RCC 7860 (cell line): Measurements from ENCODE around the gene ITSN2.
"Not testable (repeated sequence)": the region's sequence is repeated elsewhere in the genome, so short reads cannot be mapped to it uniquely, and the experiment has no call there.

Source experiments
- DNase-seq: peaks from one replicate; pipeline ENCODE4 v3.0.0-alpha.2; 2015; ENCODE audit warnings: low spot score
- FAIRE-seq: peaks from 2 replicates; lab custom pipeline; 2012; peaks lifted over from hg19 to GRCh38; lab: Jason Lieb, UNC

The ITSN2 gene

DNA sequence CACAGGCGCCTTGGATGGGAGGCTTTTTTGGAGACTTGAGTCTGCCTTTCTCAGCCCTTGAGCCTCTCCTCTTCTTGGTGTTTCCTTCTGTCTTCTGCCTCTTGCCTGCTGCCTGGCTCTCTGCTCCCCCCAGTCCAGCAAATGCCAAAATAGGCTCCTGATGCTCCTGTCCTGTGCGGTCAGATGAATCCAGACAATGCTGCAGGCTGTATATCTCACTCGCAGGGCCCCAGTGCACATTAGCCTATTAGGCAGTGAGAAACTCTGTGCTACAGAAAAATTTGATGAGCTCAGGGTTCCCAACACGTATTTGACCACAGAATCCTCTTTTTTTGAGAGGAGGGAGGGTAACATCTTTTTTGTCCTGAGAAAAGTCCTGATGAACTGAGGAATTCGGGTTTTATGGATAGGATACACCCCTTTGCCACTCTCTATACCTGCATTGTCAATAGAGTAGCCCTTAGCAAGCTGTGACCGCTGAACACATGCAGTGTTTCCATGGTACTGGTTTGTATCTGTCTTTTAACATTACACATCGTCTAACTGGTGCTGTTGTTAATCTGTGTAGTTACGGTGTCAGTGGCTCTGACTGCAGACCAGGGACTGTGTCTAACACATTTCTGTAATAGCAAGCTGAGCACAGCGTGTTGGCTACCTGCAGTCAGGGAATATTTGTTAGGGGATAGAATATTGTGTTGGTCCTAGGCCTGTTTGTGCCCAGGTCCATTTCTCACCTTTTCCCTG is 134.7 kb downstream of the ITSN2 start:
- no peak for FAIRE-seq

GRCh38 chr2:24222946-24223345 is 137.4 kb downstream of the ITSN2 start:
- no peak for FAIRE-seq
- DNase-seq: no peak

More for the DNA sequence above, 134.7 kb downstream of the ITSN2 start:
- no peak for DNase-seq

GRCh38 chr2:24221343-24222050 is 138.8 kb downstream of the ITSN2 start:
- DNase-seq (no peak), FAIRE-seq (no peak)

GRCh38 chr2:24220554-24221291 is 139.6 kb downstream of the ITSN2 start:
- FAIRE-seq: no peak
- no peak for DNase-seq

- no peak for FAIRE-seq
- no peak for DNase-seq
Observed at GRCh38 chr2:24214880-24215279, 145.5 kb downstream of the ITSN2 start.

- no peak for DNase-seq
- no peak for FAIRE-seq
Observed at GRCh38 chr2:24211408-24211807, 148.9 kb downstream of the ITSN2 start.

DNA sequence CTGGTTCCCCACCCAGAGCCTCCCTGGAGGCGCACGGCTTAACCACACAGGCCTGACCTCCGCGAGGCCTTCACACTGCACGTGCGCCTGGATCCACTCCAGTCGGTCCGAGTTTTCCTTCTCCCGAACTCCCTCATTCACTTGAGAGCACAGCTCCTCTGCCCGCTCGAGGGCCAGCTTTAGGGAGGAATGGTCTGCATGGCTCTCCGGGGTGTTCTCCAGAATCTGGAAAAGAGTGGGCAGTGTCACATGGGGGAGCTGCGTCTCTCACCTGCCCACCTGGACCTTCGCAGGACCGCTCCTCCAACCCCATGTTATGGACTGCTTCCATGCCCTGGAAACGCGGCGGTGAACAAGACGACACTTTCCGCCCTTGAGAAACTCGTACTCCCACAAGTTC is 149.6 kb downstream of the ITSN2 start:
- DNase-seq (no peak), FAIRE-seq (no peak)

GRCh38 chr2:24210106-24210455 is 150.3 kb downstream of the ITSN2 start:
- FAIRE-seq (no peak), DNase-seq (no peak)

DNA sequence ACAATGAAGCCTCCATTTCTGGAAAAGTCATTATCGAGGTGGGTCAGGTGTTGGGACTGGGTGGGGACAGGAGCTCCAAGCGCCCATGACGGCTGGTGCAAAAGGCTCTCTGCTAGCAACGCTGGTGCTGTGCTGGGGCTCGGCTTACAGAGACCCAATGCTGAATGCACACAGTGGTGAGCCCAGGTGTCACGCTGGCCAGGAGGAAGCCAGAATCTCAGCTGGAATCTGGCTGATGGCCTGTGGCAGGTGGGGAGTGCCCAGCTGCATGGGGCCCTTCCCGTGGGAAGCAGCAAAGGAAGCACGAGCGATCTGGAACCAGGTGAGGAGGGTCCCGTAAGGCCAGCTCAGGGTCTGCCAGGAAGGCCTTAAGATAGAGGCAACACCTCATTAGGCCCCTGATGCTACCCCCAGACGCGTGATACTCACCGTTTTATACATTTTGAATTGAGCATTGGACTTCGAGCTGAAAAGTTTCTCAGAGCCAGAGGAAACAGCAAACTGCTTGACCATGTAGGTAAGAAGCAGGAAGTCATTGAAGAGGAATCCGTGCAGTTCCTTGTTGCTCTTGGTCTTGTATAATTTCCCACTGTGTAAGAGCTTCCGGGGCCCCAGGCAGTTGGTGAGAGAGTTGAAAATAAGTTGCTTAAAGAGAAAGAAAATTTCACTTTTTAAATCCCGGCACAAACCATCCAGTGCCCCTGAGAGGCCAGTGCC is 150.8 kb downstream of the ITSN2 start:
- FAIRE-seq (no peak), DNase-seq (no peak)

- FAIRE-seq: no peak
- no peak for DNase-seq
Observed at GRCh38 chr2:24208490-24208889, 151.8 kb downstream of the ITSN2 start.

DNA sequence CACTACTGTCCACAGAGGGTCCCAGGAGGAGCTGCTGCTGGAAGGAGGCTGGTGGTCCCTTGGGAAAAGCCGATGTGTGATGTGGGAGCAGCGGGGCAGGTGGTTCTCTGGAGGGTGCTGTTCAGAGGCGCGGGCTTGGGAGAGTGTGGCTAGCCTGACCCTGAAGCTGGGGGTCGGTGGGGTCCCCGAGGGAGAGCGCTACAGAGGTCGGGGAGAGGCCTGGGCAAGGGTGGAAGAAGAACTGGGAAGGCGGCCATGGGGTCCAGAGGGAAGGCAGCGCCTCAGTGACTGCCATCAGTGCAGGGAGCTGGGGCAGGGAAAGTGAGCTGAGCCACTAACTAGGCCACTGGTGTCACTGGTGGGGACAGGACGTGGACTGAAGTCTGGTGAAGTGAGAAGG is 153.0 kb downstream of the ITSN2 start:
- no peak for FAIRE-seq
- no peak for DNase-seq

DNA sequence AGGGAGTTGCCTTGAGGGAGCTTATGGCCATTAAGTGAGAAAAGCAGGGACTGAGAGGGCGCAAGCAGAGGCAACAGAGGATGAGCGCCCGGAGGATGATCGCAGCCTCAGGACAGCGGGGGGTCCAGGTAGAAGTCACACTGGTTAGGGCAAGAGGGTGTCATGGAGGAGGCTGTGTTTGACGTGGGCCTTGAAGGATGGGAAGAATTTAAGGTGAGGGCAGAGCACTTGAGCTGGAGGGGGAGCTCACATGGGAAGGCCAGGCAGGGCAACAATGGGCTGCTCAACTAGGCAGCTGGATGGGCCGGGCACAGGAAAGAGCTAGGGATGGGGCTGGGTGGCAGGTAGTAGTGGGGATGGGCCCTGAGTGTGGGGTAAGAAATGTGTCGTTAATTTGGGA is 153.6 kb downstream of the ITSN2 start:
- DNase-seq (no peak), FAIRE-seq (no peak)

DNA sequence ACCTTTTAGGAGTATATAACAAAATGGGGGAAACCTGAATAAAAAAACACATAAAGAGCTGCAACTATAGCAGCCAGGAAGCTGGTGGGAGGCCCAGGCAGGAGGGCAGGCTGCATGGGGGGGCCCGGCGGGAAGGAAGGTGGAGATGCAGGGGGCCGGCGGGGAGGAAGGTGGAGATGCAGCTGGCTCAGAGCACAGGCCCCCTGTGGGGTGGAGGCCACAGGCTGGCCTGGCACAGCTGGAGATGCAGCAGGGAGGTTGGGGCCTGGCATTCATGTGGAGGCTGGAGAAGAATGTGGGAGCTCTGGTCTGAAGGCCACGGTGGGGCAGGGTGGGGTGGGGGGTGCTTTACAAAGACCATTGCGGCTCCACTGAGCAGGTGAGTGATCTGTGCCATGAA is 154.1 kb downstream of the ITSN2 start:
- no peak for FAIRE-seq
- no peak for DNase-seq

DNA sequence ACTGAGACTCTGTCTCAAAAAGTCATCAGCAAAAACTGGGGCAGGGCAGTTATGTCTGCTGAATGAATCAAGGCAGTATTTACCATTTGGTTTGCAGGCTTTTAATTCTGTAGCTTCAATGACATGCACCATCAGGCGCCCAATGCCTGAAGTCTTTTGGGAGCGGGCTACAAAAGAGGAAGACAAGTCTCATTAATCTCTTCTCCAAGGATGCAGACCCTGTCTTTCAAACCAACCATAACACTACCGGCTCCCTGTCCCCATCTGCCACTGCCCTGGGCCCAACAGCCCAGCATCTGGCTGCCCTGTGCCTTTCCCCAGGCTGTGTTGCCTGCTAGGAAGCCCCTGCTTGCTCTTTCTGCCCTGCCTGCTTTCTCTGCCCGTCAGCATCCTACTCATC is 155.2 kb downstream of the ITSN2 start:
- FAIRE-seq: no peak

GRCh38 chr2:24204505-24204904 is 155.8 kb downstream of the ITSN2 start:
- FAIRE-seq (no peak), DNase-seq (no peak)

More for the DNA sequence above, 155.2 kb downstream of the ITSN2 start:
- no peak for DNase-seq

DNA sequence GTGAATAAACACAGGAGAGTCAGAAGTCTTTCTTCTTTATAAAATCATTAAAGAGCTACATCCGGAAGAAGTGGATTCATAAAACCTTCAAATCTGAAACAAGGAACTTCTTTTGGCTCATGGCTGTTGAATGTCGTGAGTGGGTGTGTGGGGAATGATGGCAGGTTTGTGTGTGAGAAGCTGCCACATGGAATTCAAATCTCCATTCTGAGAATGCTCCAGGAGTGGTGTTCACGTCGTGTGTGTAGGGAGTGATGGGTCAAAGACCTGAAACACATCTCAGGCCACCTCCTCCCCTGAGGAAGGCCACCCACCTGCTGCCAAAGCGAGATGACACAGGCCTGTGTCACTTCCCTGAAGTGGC is 156.6 kb downstream of the ITSN2 start:
- DNase-seq (no peak), FAIRE-seq (no peak)

- FAIRE-seq (no peak), DNase-seq (no peak)
Observed at GRCh38 chr2:24203029-24203786, 157.1 kb downstream of the ITSN2 start.

GRCh38 chr2:24200799-24201198 is 159.5 kb downstream of the ITSN2 start:
- DNase-seq: no peak
- no peak for FAIRE-seq

- no peak for FAIRE-seq
- no peak for DNase-seq
Observed at GRCh38 chr2:24199968-24200590, 160.3 kb downstream of the ITSN2 start.

- FAIRE-seq, DNase-seq: not testable (repeated sequence)
Observed at GRCh38 chr2:24197213-24197612, 163.1 kb downstream of the ITSN2 start.
